SU-DHL-6 (cell line): Measurements from ENCODE around the gene BTNL3.

Experiments
- H2AFZ ChIP-seq: fragments of 200-600 bp; sonication (generic); 2 replicates; pipeline ENCODE4 v1.6.1; 2014; ENCODE audit warnings: low read depth, mild to moderate bottlenecking, moderate library complexity, mixed read lengths, antibody characterized with exemption, low read length; ENCODE audit not compliant: severe bottlenecking
- H3F3A ChIP-seq: fragments of 200-600 bp; shearing (Covaris generic); 2 replicates; pipeline ENCODE4 v1.6.0; 2016; ENCODE audit warnings: antibody characterized with exemption, mild to moderate bottlenecking; ENCODE audit not compliant: insufficient read depth
- H3K27ac ChIP-seq: fragments of 200-600 bp; sonication (generic); 2 replicates; pipeline ENCODE4 v1.5.1; 2016; ENCODE audit warnings: low read depth, mild to moderate bottlenecking, low read length, moderate library complexity, mixed read lengths
- H3K27me3 ChIP-seq: fragments of 200-600 bp; sonication (generic), shearing (Covaris generic); 2 replicates; pipeline ENCODE4 v1.6.0; 2014; ENCODE audit warnings: mild to moderate bottlenecking, low read length
- H3K36me3 ChIP-seq: fragments of 200-600 bp; sonication (generic); 2 replicates; pipeline ENCODE4 v1.6.1; 2014; ENCODE audit warnings: mild to moderate bottlenecking, low read length, mixed read lengths
- H3K4me2 ChIP-seq: fragments of 300-600, 200-600 bp; shearing (Covaris generic), sonication (generic); 2 replicates; pipeline ENCODE4 v1.6.0; 2014; ENCODE audit warnings: low read length, low read depth, mild to moderate bottlenecking; ENCODE audit not compliant: poor library complexity, severe bottlenecking
- H3K4me3 ChIP-seq: fragments of 200-600 bp; sonication (generic); 2 replicates; pipeline ENCODE4 v1.5.1; 2014; ENCODE audit warnings: antibody characterized with exemption, low read length, mild to moderate bottlenecking, mixed read lengths; ENCODE audit not compliant: insufficient read depth, poor library complexity, severe bottlenecking
- H3K79me2 ChIP-seq: fragments of 200-600 bp; sonication (generic); 2 replicates; pipeline ENCODE4 v1.6.1; 2014; ENCODE audit warnings: mild to moderate bottlenecking, low read length, moderate library complexity; ENCODE audit not compliant: insufficient read depth
- H3K9ac ChIP-seq: fragments of 200-600 bp; sonication (generic); 2 replicates; pipeline ENCODE4 v1.7.0; 2014; ENCODE audit warnings: mild to moderate bottlenecking, low read length
- H3K9me2 ChIP-seq: fragments of 200-600 bp; sonication (generic); replicated peaks from 2 replicates; pipeline ENCODE4 v1.6.1; 2014; ENCODE audit warnings: low read length; ENCODE audit not compliant: insufficient read depth
- H3K9me3 ChIP-seq: fragments of 200-600 bp; sonication (generic); 2 replicates; pipeline ENCODE4 v1.6.1; 2014; ENCODE audit warnings: low read length, mixed read lengths; ENCODE audit not compliant: insufficient read depth
- H4K20me1 ChIP-seq: fragments of 200-600 bp; sonication (generic); 2 replicates; pipeline ENCODE4 v1.6.1; 2014; ENCODE audit warnings: low read depth, mild to moderate bottlenecking, antibody characterized with exemption, low read length, moderate library complexity, mixed read lengths
- CTCF ChIP-seq: fragments of 200-600 bp; sonication (generic); IDR thresholded peaks from one replicate; pipeline ENCODE4 v1.5.1; 2017; ENCODE audit warnings: antibody characterized with exemption, mild to moderate bottlenecking, low read length, moderate library complexity; ENCODE audit not compliant: insufficient read depth, poor library complexity, severe bottlenecking
- EZH2phosphoT487 ChIP-seq: fragments of 200-600 bp; sonication (generic), shearing (Covaris generic); conservative IDR thresholded peaks from 2 replicates; pipeline ENCODE4 v1.6.1; 2018; ENCODE audit warnings: mild to moderate bottlenecking, antibody characterized with exemption, low read length, moderate library complexity, mixed read lengths

Gene BTNL3

GRCh38 chr5:181051841-181052671 is 63.4 kb downstream of the BTNL3 start:
- H3K27ac ChIP-seq, result peak overlapping the region; percentile 96
- H4K20me1 ChIP-seq, result no peaks in the 10 kb centered on the region; the same call in 1 of the 2 replicates
- no peaks in the 10 kb centered on the region for H3K9me3 ChIP-seq
- no peaks in the 10 kb centered on the region for H3K9me2 ChIP-seq
- no peak for TF ChIP-seq CTCF
- TF ChIP-seq EZH2phosphoT487, result no peak
- H3K4me3 ChIP-seq, result peak overlapping the region; percentile 84
- H3K79me2 ChIP-seq, result peaks cover 15% of the 10 kb centered on the region; the same call in 1 of the 2 replicates
- H3K36me3 ChIP-seq, result no peaks in the 10 kb centered on the region
- H3K27me3 ChIP-seq, result no peaks in the 10 kb centered on the region
- peak overlapping the region; percentile 84 for H3K4me2 ChIP-seq
- H2AFZ ChIP-seq, result peak overlapping the region; percentile 59
- peaks cover 16% of the 10 kb centered on the region for H3F3A ChIP-seq
- H3K9ac ChIP-seq, result peak overlapping the region; percentile 80

- Histone ChIP-seq H3K4me3 (peak overlapping the region; percentile 84), H3K9me3 (no peaks in the 10 kb centered on the region), H2AFZ (peak overlapping the region; percentile 59), H3K4me2 (peak overlapping the region; percentile 84), H3F3A (peaks cover 21% of the 10 kb centered on the region), H3K79me2 (peaks cover 15% of the 10 kb centered on the region; the same call in 1 of the 2 replicates), H3K27ac (peak overlapping the region; percentile 96), H3K36me3 (no peaks in the 10 kb centered on the region), H3K27me3 (no peaks in the 10 kb centered on the region), H4K20me1 (no peaks in the 10 kb centered on the region; the same call in 1 of the 2 replicates), H3K9me2 (no peaks in the 10 kb centered on the region), H3K9ac (peak overlapping the region; percentile 80)
- TF ChIP-seq EZH2phosphoT487 (no peak), CTCF (no peak)
These were observed 64.2 kb downstream of the BTNL3 start for GRCh38 chr5:181052672-181053487.

- Histone ChIP-seq H3K9ac (peak overlapping the region; percentile 80), H3K9me2 (no peaks in the 10 kb centered on the region), H2AFZ (peak overlapping the region; percentile 43), H3K4me3 (peak overlapping the region; percentile 84), H3K4me2 (peak overlapping the region; percentile 84), H3K27ac (peak overlapping the region; percentile 96), H3K36me3 (no peaks in the 10 kb centered on the region), H3K27me3 (no peaks in the 10 kb centered on the region), H4K20me1 (no peaks in the 10 kb centered on the region; the same call in 1 of the 2 replicates), H3K9me3 (no peaks in the 10 kb centered on the region), H3K79me2 (peaks cover 15% of the 10 kb centered on the region; the same call in 1 of the 2 replicates), H3F3A (peaks cover 21% of the 10 kb centered on the region)
- no peak for TF ChIP-seq EZH2phosphoT487
- TF ChIP-seq CTCF, result no peak
These were observed 65.0 kb downstream of the BTNL3 start for GRCh38 chr5:181053488-181054121.
